ENCODE results near the gene TNFRSF8.

The TNFRSF8 gene

DNA sequence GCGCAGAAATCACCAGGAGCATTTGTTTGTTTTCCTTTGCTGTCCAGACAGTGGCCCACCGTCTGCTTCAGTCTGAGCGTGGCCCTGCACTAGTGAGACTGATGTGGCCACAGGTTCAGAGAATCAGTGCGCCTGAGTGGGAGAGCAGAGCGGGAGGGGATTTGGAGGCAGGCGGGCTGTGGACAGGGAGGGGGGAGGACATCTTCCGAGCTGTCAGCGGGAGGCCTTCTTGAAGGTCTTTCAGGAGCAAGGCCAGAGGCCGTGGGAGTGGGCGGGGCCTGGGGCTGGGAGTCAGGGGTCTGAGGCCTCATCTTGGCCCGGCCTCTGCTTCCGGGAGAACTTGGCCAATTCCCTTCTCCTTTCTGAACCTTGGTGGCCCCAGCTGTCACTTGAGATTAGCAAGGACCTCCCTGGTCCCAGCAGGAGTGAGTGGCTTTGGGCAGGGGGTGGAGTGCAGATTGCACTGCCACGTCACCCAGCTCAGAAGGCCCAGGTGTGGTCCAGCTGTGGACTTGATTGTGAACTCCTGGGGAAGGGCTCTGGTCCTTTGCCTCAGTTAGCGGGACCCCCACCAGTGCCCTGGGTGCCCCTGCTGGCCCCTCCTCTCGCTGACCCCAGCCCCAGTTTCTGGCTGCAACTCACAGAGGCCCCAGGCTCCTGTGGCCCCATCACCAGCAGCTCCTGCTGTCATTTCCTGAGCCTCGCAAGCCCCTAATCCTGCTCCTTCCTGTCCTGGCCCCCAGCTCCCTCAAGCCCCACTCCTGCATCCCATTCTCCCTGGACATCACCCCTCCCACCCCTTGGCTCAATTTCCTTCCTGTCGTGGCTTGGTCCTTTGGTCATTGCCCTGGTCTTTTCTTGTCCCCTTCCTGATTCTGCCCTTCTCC lies 112.1 kb downstream of the TNFRSF8 start:
- Mint-ChIP-seq H3K4me3 (peak overlapping the region; percentile 85), H3K36me3 (ENCODE audit: low read depth) (peaks cover 46% of the 10 kb centered on the region)

DNA sequence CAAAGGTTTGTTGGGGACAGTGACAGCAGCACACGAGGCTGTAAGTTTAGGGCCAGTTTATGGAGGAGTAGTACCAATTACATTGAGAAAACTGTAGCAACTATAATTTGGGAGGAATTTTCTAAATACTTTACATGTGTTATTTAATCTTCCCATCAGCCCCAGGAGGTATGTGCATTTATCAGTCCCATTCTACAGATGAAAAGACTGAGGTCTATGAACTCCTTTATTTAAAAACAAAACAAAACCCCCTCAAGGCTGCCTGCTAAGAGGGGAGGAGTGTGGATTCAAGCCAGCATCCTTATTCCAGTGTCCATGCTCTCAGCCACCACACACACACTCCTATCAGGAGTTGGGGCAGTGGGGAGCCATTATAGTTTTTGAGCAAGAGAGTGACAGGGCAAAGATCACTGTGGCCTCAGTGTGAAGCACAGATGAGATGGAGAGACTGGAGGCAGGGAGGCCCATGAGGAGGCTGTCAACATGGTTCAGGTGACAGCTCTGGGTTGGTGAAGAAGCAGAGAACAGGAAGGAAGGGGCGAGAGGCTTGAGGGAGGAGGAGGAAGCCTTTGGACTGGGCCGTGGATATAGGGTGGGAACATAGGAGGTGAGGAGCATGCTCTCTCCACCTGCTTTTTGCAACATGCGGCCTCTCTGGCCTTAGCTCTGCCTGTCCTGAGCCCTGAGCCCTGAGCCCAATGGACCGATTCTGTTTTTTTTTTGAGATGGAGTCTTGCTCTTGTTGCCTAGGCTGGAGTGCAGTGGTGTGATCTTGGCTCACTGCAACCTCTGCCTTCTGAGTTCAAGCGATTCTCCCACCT lies 113.4 kb downstream of the TNFRSF8 start:
- H3K27ac Mint-ChIP-seq = peak overlapping the region; percentile 83
- H3K27me3 Mint-ChIP-seq (ENCODE audit: low read depth) = no peaks in the 10 kb centered on the region
- peaks cover 39% of the 10 kb centered on the region for H3K36me3 Mint-ChIP-seq (ENCODE audit: low read depth)
- H3K4me3 Mint-ChIP-seq = peak overlapping the region; percentile 62
- no peaks in the 10 kb centered on the region for H3K9me3 Mint-ChIP-seq
- peaks cover 70% of the 10 kb centered on the region for H3K4me1 Mint-ChIP-seq (ENCODE audit: low read depth)

More for the DNA sequence above, 112.1 kb downstream of the TNFRSF8 start:
- Mint-ChIP-seq H3K4me1 (ENCODE audit: low read depth) (peaks cover 76% of the 10 kb centered on the region), H3K9me3 (no peaks in the 10 kb centered on the region), H3K27me3 (ENCODE audit: low read depth) (no peaks in the 10 kb centered on the region), H3K27ac (peak overlapping the region; percentile 98)

DNA sequence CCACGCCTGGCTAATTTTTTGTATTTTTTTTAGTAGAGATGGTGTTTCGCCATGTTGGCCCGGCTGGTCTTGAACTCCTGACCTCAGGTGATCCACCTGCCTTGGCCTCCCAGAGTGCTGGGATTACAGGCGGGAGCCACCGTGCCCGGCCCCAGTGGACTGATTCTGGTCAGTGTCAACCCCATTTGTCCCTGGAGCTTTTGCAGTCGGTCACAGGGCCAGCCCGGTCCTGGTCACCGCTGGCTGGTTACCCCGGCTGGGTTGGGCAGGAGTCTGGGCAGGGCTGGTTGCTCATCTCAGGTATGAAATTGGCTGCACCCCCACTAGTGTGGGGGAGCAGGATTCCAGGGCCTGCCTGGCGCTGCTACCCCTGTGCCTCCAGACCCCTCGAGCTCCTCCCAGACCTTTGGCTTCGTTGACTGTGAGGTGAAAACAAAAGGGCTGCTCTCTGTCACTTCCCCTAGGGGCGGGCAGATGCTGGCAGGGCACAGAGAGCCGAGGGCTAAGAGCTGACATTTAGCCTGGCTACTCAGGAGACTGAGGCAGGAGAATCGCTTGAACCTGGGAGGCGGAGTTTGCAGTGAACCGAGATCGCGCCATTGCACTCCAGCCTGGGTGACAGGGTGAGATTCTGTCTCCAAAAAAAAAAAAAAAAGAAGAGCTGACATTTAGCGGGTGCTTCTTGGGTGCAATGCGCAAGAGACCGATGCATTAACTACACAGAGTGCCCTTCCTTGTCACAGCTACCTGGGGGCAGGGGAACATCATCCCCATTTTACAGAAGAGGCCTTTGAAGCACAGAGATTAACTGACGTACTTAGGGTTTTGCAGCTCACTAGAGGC lies 114.3 kb downstream of the TNFRSF8 start:
- Mint-ChIP-seq H3K27ac (peak overlapping the region; percentile 86), H3K4me3 (peak overlapping the region; percentile 68), H3K4me1 (ENCODE audit: low read depth) (peaks cover 70% of the 10 kb centered on the region), H3K36me3 (ENCODE audit: low read depth) (peaks cover 35% of the 10 kb centered on the region), H3K27me3 (ENCODE audit: low read depth) (no peaks in the 10 kb centered on the region), H3K9me3 (no peaks in the 10 kb centered on the region)

DNA sequence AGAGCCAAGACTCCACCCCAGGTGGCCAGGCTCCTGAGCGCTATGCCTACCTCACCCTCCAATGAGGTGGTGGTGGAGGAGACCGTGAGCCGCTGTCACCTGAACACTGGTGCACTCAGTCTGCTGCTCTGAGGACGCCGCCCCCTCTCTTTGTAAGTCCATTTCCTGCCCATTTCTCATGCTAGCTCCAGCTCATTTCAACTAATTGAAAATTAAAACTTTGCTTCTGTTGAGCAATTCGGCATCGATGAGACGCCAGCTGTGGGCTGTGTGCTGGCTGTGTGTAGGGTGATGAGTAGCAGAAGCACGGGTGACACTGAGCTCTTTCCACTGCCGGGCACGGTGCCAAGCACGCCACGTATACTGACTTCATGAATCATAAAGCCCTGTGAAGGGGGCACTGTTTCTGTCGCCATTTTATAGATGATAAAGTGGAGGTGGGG lies 114.9 kb downstream of the TNFRSF8 start:
- Mint-ChIP-seq H3K4me1 (ENCODE audit: low read depth) (peaks cover 68% of the 10 kb centered on the region), H3K4me3 (peak overlapping the region; percentile 68), H3K36me3 (ENCODE audit: low read depth) (peaks cover 35% of the 10 kb centered on the region), H3K9me3 (no peaks in the 10 kb centered on the region), H3K27ac (peak overlapping the region; percentile 86), H3K27me3 (ENCODE audit: low read depth) (no peaks in the 10 kb centered on the region)

DNA sequence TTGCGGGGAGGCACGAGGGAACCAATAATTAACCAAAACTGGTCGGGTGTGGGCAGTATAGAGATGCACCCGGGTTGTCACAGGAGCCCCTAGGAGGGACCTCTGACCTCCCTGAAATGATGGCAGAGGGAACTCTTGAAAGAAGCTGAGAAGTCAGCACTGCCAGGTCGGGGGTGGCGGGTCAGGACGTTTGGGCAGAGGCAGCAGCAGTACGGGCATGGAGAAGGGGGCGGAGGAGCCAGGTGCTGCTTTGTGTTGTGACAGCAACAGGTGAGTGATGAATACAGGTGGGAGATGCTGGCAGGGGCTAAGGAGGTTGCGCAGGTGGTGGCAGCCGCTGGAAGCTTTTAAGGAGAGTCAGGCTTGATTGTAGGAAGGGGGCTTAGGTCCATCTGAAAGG lies 115.4 kb downstream of the TNFRSF8 start:
- peaks cover 35% of the 10 kb centered on the region for H3K36me3 Mint-ChIP-seq (ENCODE audit: low read depth)

DNA sequence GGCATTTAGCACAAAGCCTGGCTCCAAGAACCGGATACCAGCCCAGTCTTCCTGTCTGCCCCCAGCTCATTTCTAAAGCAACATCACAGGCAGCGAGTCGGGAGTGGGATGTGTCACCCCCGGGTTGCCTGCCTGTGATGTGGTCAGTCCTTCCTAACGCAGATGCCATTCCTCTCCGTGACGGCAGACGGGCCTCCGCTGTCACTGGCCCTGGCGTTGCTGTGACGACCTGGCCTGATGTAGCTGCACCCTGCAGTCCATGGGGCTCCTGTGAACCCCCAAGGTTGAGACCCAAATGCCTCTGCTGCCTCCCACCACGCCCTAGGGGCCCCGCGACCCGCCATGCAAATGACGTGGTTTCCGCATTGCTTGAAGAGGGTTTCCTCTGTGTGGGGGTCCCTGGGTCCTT lies 116.0 kb downstream of the TNFRSF8 start:
- Mint-ChIP-seq H3K4me3 (peak overlapping the region; percentile 68), H3K27ac (peak overlapping the region; percentile 86), H3K36me3 (ENCODE audit: low read depth) (peaks cover 37% of the 10 kb centered on the region), H3K4me1 (ENCODE audit: low read depth) (peaks cover 66% of the 10 kb centered on the region), H3K9me3 (no peaks in the 10 kb centered on the region), H3K27me3 (ENCODE audit: low read depth) (no peaks in the 10 kb centered on the region)

More for the DNA sequence above, 115.4 kb downstream of the TNFRSF8 start:
- Mint-ChIP-seq H3K27ac (peak overlapping the region; percentile 86), H3K4me1 (ENCODE audit: low read depth) (peaks cover 67% of the 10 kb centered on the region), H3K4me3 (peak overlapping the region; percentile 68), H3K9me3 (no peaks in the 10 kb centered on the region), H3K27me3 (ENCODE audit: low read depth) (no peaks in the 10 kb centered on the region)

DNA sequence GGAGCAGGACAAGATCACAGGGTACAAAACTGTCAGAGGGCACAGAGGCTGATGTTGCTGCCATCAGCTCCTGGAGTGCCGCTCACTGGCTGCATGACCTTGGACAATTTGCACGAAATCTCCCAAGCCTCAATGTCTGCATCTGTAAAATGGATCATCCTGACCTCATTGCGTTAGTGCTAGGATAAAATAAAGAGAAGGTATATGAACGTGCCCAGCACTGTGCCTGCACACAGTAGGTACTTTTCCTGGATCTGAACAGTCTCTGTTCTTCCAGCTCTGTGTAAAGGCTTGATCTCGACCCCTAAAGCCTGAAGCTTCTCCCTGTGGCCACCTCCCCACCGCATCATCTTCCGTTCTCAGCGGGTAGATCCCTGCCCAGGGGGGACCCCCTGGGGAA lies 116.6 kb downstream of the TNFRSF8 start:
- H3K27me3 Mint-ChIP-seq (ENCODE audit: low read depth) = no peaks in the 10 kb centered on the region
- no peaks in the 10 kb centered on the region for H3K9me3 Mint-ChIP-seq
- no peak overlapping the region for H3K4me3 Mint-ChIP-seq
- peaks cover 65% of the 10 kb centered on the region for H3K4me1 Mint-ChIP-seq (ENCODE audit: low read depth)
- peak overlapping the region; percentile 86 for H3K27ac Mint-ChIP-seq
- peaks cover 37% of the 10 kb centered on the region for H3K36me3 Mint-ChIP-seq (ENCODE audit: low read depth)

DNA sequence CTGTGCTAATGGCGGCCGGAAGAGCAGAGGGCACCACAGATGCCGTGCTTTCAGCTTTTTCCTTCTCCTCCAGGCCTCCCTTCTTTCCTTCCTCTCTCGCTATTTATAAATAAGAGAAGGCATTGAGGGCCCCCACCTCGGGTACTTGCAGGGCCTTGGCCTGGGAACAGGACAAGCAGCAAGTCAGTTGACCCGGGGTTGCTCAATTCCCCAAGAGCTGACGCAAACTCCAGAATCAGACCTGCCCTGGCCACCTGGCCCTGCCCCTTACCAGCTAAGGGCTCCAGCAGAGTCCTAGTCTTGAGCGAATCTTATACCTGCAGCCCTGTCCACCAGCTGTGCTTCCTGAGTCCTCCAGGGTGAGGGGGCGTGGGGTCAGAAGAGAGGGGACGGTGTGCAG lies 117.2 kb downstream of the TNFRSF8 start:
- Mint-ChIP-seq H3K27me3 (ENCODE audit: low read depth) (no peaks in the 10 kb centered on the region), H3K4me3 (no peak overlapping the region), H3K36me3 (ENCODE audit: low read depth) (peaks cover 39% of the 10 kb centered on the region), H3K9me3 (no peaks in the 10 kb centered on the region), H3K4me1 (ENCODE audit: low read depth) (peaks cover 63% of the 10 kb centered on the region), H3K27ac (peak overlapping the region; percentile 68)

DNA sequence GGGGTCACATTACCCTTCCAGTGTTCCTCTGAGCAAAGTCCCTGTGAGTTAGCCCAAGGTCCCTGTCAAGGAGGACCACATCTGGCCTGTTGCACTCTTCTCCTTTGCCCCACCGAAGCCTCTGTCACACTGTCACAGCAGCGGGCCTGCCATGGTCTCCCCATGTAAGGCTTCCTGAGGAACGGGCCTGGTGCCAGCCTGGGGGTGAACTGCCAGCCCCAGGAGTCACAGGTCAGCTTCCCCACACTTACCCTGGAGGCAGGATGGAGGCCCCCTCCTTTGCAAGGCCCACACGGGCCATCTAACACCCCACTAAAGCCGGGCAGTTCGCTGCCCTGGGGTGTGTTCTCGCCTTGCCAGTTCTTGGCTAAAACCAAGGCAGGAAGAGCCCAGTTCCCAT lies 117.8 kb downstream of the TNFRSF8 start:
- no peaks in the 10 kb centered on the region for H3K9me3 Mint-ChIP-seq
- no peaks in the 10 kb centered on the region for H3K27me3 Mint-ChIP-seq (ENCODE audit: low read depth)
- peak overlapping the region; percentile 19 for H3K27ac Mint-ChIP-seq
- H3K4me1 Mint-ChIP-seq (ENCODE audit: low read depth) = peaks cover 59% of the 10 kb centered on the region
- no peak overlapping the region for H3K4me3 Mint-ChIP-seq
- H3K36me3 Mint-ChIP-seq (ENCODE audit: low read depth) = peaks cover 36% of the 10 kb centered on the region

DNA sequence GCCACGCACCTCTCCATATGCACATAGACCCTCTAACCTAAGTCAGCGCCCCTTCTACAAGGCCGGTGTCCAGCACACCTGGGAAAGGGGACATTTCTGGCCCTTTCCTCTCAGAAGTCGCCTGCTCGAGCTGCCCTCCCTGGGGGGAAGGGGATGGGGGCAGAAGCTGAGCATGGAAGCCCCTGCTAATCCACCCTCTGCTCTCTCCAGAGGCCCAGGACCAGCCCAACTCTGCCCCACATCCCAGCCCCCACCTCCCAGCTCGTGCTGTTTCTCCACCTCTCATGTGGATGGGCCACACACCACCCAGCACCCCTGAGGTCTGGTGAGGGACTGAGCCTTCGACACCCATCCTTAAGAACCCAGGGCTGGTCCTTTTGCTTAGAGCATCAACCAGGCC lies 118.5 kb downstream of the TNFRSF8 start:
- peak overlapping the region; percentile 69 for H3K27ac Mint-ChIP-seq
- H3K4me1 Mint-ChIP-seq (ENCODE audit: low read depth) = peaks cover 55% of the 10 kb centered on the region
- H3K4me3 Mint-ChIP-seq = no peak overlapping the region
- H3K27me3 Mint-ChIP-seq (ENCODE audit: low read depth) = no peaks in the 10 kb centered on the region
- peaks cover 30% of the 10 kb centered on the region for H3K36me3 Mint-ChIP-seq (ENCODE audit: low read depth)
- no peaks in the 10 kb centered on the region for H3K9me3 Mint-ChIP-seq

DNA sequence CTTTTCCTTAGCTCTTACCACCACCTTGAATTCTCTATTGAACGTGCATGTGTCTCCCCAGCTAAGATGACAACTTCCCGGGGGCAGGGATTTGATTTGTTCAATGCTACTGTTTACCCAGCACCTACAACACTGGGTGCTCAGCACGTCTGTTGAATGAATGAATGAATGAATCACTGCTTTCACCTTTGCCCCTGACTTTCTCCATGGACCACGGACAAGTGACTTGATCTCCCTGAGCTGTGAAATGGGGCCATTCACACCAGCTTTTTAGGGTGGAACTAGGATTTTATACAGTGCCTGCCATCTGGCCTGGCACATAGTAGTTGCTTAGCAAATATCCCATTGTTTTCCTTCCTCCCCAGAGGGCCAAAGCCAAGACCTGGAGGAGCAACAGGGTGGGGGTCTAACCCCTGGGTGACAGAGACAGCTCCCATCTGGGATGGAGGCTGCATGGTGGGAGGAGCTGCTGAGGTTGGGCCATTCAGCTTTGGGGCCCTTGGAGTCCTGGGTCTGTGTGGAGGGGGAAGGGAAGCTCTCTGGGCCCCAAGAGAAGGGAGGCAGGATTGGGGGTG lies 119.4 kb downstream of the TNFRSF8 start:
- Mint-ChIP-seq H3K4me1 (ENCODE audit: low read depth) (peaks cover 55% of the 10 kb centered on the region), H3K27me3 (ENCODE audit: low read depth) (no peaks in the 10 kb centered on the region), H3K4me3 (no peak overlapping the region), H3K27ac (peak overlapping the region; percentile 69), H3K9me3 (no peaks in the 10 kb centered on the region), H3K36me3 (ENCODE audit: low read depth) (peaks cover 30% of the 10 kb centered on the region)

DNA sequence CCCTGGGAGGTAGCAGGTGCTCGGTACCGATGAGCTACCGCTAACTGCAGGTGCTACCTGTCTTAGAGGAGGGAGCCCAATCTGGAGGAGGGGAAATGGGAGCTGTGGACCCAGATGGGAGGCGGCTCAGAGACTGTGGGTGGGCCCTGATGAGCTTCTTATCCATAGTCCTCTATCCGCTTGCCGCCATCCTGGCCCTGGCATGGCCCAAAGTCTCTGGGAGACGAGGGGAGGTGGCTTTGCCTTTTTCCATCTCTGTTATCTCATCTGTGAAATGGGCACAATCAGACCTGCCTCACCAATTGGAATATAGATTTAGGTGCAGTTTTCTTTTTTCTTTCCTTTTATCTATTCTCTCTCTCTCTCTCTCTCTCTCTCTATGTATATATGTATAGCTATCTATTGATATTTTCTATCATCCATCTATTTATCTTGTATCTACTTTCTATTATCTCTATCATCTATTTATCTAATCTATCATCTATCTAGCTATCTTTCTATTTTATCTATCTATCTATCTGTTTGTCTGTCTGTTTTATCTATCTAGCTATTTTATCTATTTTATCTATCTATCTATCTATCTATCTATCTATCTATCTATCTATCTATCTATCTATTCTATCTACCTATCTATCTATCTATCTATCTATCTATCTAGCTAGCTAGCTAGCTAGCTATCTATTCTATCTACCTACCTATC lies 120.1 kb downstream of the TNFRSF8 start:
- no peak overlapping the region for H3K4me3 Mint-ChIP-seq
- H3K36me3 Mint-ChIP-seq (ENCODE audit: low read depth) = peaks cover 27% of the 10 kb centered on the region
- H3K4me1 Mint-ChIP-seq (ENCODE audit: low read depth) = peaks cover 48% of the 10 kb centered on the region
- no peaks in the 10 kb centered on the region for H3K27me3 Mint-ChIP-seq (ENCODE audit: low read depth)
- H3K9me3 Mint-ChIP-seq = no peaks in the 10 kb centered on the region
- H3K27ac Mint-ChIP-seq = peak overlapping the region; percentile 20

DNA sequence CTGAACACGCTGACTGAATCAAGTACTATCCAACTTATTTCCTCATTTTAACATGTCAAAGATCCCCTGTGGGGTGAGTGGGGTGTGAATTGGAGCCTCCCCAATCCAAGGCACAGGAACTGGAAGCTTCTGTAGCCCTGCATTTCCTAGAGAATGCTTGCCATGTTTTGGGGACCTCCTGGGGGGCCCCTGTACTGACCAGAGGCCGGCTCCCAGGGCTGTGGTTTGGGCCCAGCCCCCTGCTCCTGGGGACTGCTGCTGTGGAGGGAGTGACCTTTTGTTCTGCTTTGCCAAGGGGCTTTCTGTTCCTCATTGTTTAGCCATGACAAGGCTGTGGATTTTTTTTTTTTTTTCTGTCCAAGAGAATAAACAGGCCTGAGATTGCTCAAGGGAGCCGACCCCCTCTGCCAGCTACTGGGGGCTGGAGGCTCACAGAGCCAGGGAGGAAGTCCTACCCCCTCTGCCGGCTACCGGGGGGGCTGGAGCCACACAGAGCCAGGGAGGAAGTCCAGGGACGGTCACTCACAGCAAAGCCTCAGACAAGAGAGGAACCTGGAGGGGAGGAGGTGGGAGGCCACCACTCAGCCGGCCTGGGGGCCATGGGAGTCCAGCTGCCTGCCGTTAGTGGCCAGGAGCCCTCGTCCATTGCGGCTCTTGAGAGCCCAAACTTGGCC lies 121.0 kb downstream of the TNFRSF8 start:
- peaks cover 41% of the 10 kb centered on the region for H3K4me1 Mint-ChIP-seq (ENCODE audit: low read depth)
- H3K36me3 Mint-ChIP-seq (ENCODE audit: low read depth) = peaks cover 23% of the 10 kb centered on the region
- H3K27ac Mint-ChIP-seq = no peak overlapping the region
- no peak overlapping the region for H3K4me3 Mint-ChIP-seq
- no peaks in the 10 kb centered on the region for H3K9me3 Mint-ChIP-seq
- H3K27me3 Mint-ChIP-seq (ENCODE audit: low read depth) = no peaks in the 10 kb centered on the region

Measured in T-helper 1 cell treated with Interleukin-12 subunit alpha and Interleukin-12 subunit beta and Interleukin-4 antibody, amounts not matched to agents 30 μg/mL and 1 μg/mL, for 36 hours (primary cell).